ENCODE data around the gene TTC3.

- no peak for TF ChIP-seq CTCF (IDR thresholded peaks at IDR 0.05; ENCODE audit: low read length)
- TF ChIP-seq EZH2 (optimal IDR thresholded peaks at IDR 0.05; ENCODE audit: low read depth, low read length): no peak
- TF ChIP-seq EZH2phosphoT487 (IDR thresholded peaks at IDR 0.05; ENCODE audit: low read length): no peak
Measured at GRCh38 chr21:37088186-37088735, 15.2 kb downstream of the TTC3 start.

Data from MM.1S (cell line).